Measurements from ENCODE around the gene NHS. TPM values are rescaled to one million over a fixed set of nuclear protein-coding genes. Genes with fewer than 3 reads are reported as not detected.

NHS gene
- total and polyA plus RNA-seq, 7 donors, result 0.04 to 1.3 (median 0.22) TPM

GRCh38 chrX:17635231-17635630, 260.2 kb downstream of the NHS start:
- no peaks in the 10 kb centered on the region for H3K4me1 ChIP-seq
- intact Hi-C loops (cut with DNase I), result no loop called here
- no peak for TF ChIP-seq CTCF (IDR thresholded peaks at IDR 0.05)
- no peak overlapping the region for H3K4me3 ChIP-seq
- no peak for DNase-seq
- 47 to 88% (median 53%) methylated on average over 4 to 5 of the region's 5 CpGs for WGBS, 3 donors
- no peaks in the 10 kb centered on the region for H3K36me3 ChIP-seq (ENCODE audit: insufficient read depth in 1 of 2, low read depth in 1 of 2)
- no peak overlapping the region for H3K27ac ChIP-seq
- ATAC-seq, result no peak
- H3K27me3 ChIP-seq (ENCODE audit: insufficient read depth in 3 of 3, low read length in 2 of 3), result no peaks in the 10 kb centered on the region
- H3K9me3 ChIP-seq, result no peaks in the 10 kb centered on the region

- no peak for TF ChIP-seq CTCF (IDR thresholded peaks at IDR 0.05)
- Histone ChIP-seq H3K4me1 (no peaks in the 10 kb centered on the region), H3K4me3 (no peak overlapping the region), H3K9me3 (no peaks in the 10 kb centered on the region), H3K27me3 (ENCODE audit: insufficient read depth in 3 of 3, low read length in 2 of 3) (no peaks in the 10 kb centered on the region), H3K27ac (no peak overlapping the region), H3K36me3 (ENCODE audit: insufficient read depth in 1 of 2, low read depth in 1 of 2) (no peaks in the 10 kb centered on the region)
- intact Hi-C loops (cut with DNase I), result no loop called here
- WGBS, 3 donors, result 60 to 83% (median 76%) methylated on average over 4 of the region's 4 CpGs
- no peak for ATAC-seq
- no peak for DNase-seq
These were observed 262.2 kb downstream of the NHS start for GRCh38 chrX:17637235-17637634.

GRCh38 chrX:17638731-17639130, 263.7 kb downstream of the NHS start:
- DNase-seq (no peak), ATAC-seq (no peak)
- Histone ChIP-seq H3K9me3 (no peaks in the 10 kb centered on the region), H3K27ac (no peak overlapping the region), H3K36me3 (ENCODE audit: insufficient read depth in 1 of 2, low read depth in 1 of 2) (no peaks in the 10 kb centered on the region), H3K4me1 (no peaks in the 10 kb centered on the region), H3K4me3 (no peak overlapping the region), H3K27me3 (ENCODE audit: insufficient read depth in 3 of 3, low read length in 2 of 3) (no peaks in the 10 kb centered on the region)
- intact Hi-C loops (cut with DNase I), result no loop called here
- 26 to 80% (median 46%) methylated on average over 1 of the region's 1 CpG for WGBS, 3 donors
- no peak for TF ChIP-seq CTCF (IDR thresholded peaks at IDR 0.05)

- H3K27me3 ChIP-seq (ENCODE audit: insufficient read depth in 3 of 3, low read length in 2 of 3), result peaks cover 0 to 4% (median 0%) of the 10 kb centered on the region in 3 donors
- H3K4me1 ChIP-seq, result no peaks in the 10 kb centered on the region
- no peaks in the 10 kb centered on the region for H3K9me3 ChIP-seq
- DNase-seq (no peak), ATAC-seq (no peak)
- no peaks in the 10 kb centered on the region for H3K36me3 ChIP-seq (ENCODE audit: insufficient read depth in 1 of 2, low read depth in 1 of 2)
- H3K27ac ChIP-seq, result no peak overlapping the region
- intact Hi-C loops (cut with DNase I), result no loop called here
- TF ChIP-seq CTCF (IDR thresholded peaks at IDR 0.05), result no peak
- no peak overlapping the region for H3K4me3 ChIP-seq
These were observed 267.9 kb downstream of the NHS start for GRCh38 chrX:17642891-17643290.

GRCh38 chrX:17643528-17643927, 268.5 kb downstream of the NHS start:
- Histone ChIP-seq H3K27ac (no peak overlapping the region), H3K4me1 (no peaks in the 10 kb centered on the region), H3K36me3 (ENCODE audit: insufficient read depth in 1 of 2, low read depth in 1 of 2) (no peaks in the 10 kb centered on the region), H3K4me3 (no peak overlapping the region), H3K27me3 (ENCODE audit: insufficient read depth in 3 of 3, low read length in 2 of 3) (peaks cover 0 to 10% (median 0%) of the 10 kb centered on the region in 3 donors), H3K9me3 (no peaks in the 10 kb centered on the region)
- no peak for TF ChIP-seq CTCF (IDR thresholded peaks at IDR 0.05)
- DNase-seq (no peak), ATAC-seq (no peak)
- intact Hi-C loops (cut with DNase I), result no loop called here

Measured in psoas muscle (tissue), 8 donors.